HCT116 (cell line): ENCODE results near the gene PTGES2. TPM values are rescaled to one million over a fixed set of nuclear protein-coding genes. Genes with fewer than 3 reads are reported as not detected.

Experiments
- ATAC-seq: fragments of 200-7000 bp; cut with Tn5 transposase; 2 replicates; pipeline ENCODE4 v1.9.1; 2020; ENCODE audit warnings: mild to moderate bottlenecking, moderate library complexity
- BruUV-seq: library from RNA; stranded (reverse); fragments of 400-500 nt; replicated peaks from 2 replicates; lab custom pipeline; 2021; lab: Mats Ljungman, UMichigan
- CTCF ChIA-PET: fragments of 300-600 bp; sonication (Branson Sonifier 250); formaldehyde crosslinking; loops from one replicate; lab custom pipeline; 2021; ENCODE audit warnings: antibody characterized with exemption; lab: Charles Lee
- POLR2A ChIA-PET: fragments of 300-600, 350-600 bp; sonication (Branson Sonifier 250); formaldehyde crosslinking; loops from one replicate; lab custom pipeline; 2021; ENCODE audit warnings: antibody characterized with exemption; lab: Charles Lee
- RAD21 ChIA-PET, 2 experiments: fragments of 300-600 bp; sonication (Branson Sonifier 250); formaldehyde crosslinking; loops; one replicate each; lab custom pipeline; 2023; ENCODE audit warnings: low total read pairs in 2 of 2; ENCODE audit not compliant: uncharacterized antibody in 2 of 2, unreplicated experiment in 2 of 2, low non-redundant PET in 1 of 2; lab: Charles Lee
- DNase-seq: peaks from one replicate; pipeline ENCODE4 v3.0.0-alpha.2; 2010; ENCODE audit warnings: low read depth, low spot score
- H2AFZ ChIP-seq: fragments of 200-600 bp; shearing (Covaris generic), sonication (generic); 2 replicates; pipeline ENCODE4 v1.6.1; 2017; ENCODE audit warnings: low read depth, mixed run types, mixed read lengths, antibody characterized with exemption, low read length; ENCODE audit not compliant: poor library complexity, severe bottlenecking
- H3K27ac ChIP-seq: 2 replicates; pipeline ENCODE4 v1.5.1; 2012; ENCODE audit warnings: low read depth, low read length
- H3K27me3 ChIP-seq: fragments of 200-600 bp; sonication (generic); 2 replicates; pipeline ENCODE4 v1.6.1; 2016; ENCODE audit warnings: mixed run types, low read length, mixed read lengths; ENCODE audit not compliant: insufficient read depth
- H3K36me3 ChIP-seq, 2 experiments: fragments of 200-500 bp in 1 of 2; fragments of 200-600 bp in 1 of 2; sonication (Bioruptor generic) in 1 of 2; sonication (generic) in 1 of 2; 2 replicates each; pipeline versions ENCODE4 v1.5.1 to v1.6.1; 2014 to 2016; ENCODE audit warnings: low read length in 2 of 2, inconsistent platforms in 1 of 2, mixed read lengths in 1 of 2, mixed run types in 1 of 2; ENCODE audit not compliant: insufficient read depth in 2 of 2, control insufficient read depth in 1 of 2
- H3K4me1 ChIP-seq, 2 experiments: fragments of 200-600 bp in 1 of 2; sonication (generic) in 1 of 2; 2 replicates each; pipeline versions ENCODE4 v1.5.1 to v1.6.1; 2012 to 2017; ENCODE audit warnings: low read length in 2 of 2, inconsistent platforms in 1 of 2, mild to moderate bottlenecking in 1 of 2, mixed read lengths in 1 of 2, mixed run types in 1 of 2, moderate library complexity in 1 of 2; ENCODE audit not compliant: insufficient read depth in 2 of 2, control insufficient read depth in 1 of 2
- H3K4me2 ChIP-seq: fragments of 200-600 bp; sonication (generic); 2 replicates; pipeline ENCODE4 v1.6.1; 2017; ENCODE audit warnings: mixed run types, low read length, mixed read lengths
- H3K4me3 ChIP-seq, 2 experiments: fragments of 200-600 bp in 1 of 2; sonication (generic) in 1 of 2; replicated peaks in 1 of 2; 2 replicates each; pipeline ENCODE4 v1.5.1; 2011 to 2016; ENCODE audit warnings: low read length in 2 of 2, control low read depth in 1 of 2, low read depth in 1 of 2, mild to moderate bottlenecking in 1 of 2, mixed read lengths in 1 of 2, mixed run types in 1 of 2
- H3K79me2 ChIP-seq: fragments of 200-600 bp; sonication (generic); 2 replicates; pipeline ENCODE4 v1.6.1; 2017; ENCODE audit warnings: mild to moderate bottlenecking, mixed run types, low read length, moderate library complexity, mixed read lengths; ENCODE audit not compliant: insufficient read depth
- H3K9ac ChIP-seq: fragments of 200-600 bp; sonication (generic); 2 replicates; pipeline ENCODE4 v1.6.1; 2016; ENCODE audit warnings: low read length, mixed read lengths
- H3K9me2 ChIP-seq: fragments of 200-600 bp; sonication (generic), shearing (Covaris generic); 2 replicates; pipeline ENCODE4 v1.6.1; 2017; ENCODE audit warnings: mixed run types, mild to moderate bottlenecking, moderate library complexity; ENCODE audit not compliant: insufficient read depth
- H3K9me3 ChIP-seq, 2 experiments: fragments of 200-500 bp in 1 of 2; fragments of 200-600 bp in 1 of 2; sonication (Bioruptor generic) in 1 of 2; sonication (generic) in 1 of 2; 2 replicates each; pipeline ENCODE4 v1.6.1; 2014 to 2017; ENCODE audit warnings: low read length in 2 of 2, mixed read lengths in 2 of 2, inconsistent platforms in 1 of 2, low read depth in 1 of 2, mild to moderate bottlenecking in 1 of 2, mixed run types in 1 of 2, moderate library complexity in 1 of 2; ENCODE audit not compliant: control insufficient read depth in 1 of 2, insufficient read depth in 1 of 2
- H4K20me1 ChIP-seq: fragments of 200-600 bp; sonication (generic), shearing (Covaris generic); 2 replicates; pipeline ENCODE4 v1.6.1; 2017; ENCODE audit warnings: mixed run types, mild to moderate bottlenecking, moderate library complexity; ENCODE audit not compliant: insufficient read depth
- ATF3 ChIP-seq: IDR thresholded peaks from 2 replicates; pipeline ENCODE4 v1.6.1; 2012
- CBX3 ChIP-seq: IDR thresholded peaks from 2 replicates; pipeline ENCODE4 v1.6.1; 2012; ENCODE audit warnings: low read depth
- CEBPB ChIP-seq: IDR thresholded peaks from 2 replicates; pipeline ENCODE4 v1.6.1; 2012; ENCODE audit warnings: low read depth
- EGR1 ChIP-seq: IDR thresholded peaks from 2 replicates; pipeline ENCODE4 v1.6.1; 2012; ENCODE audit warnings: low read depth
- ELF1 ChIP-seq: IDR thresholded peaks from 2 replicates; pipeline ENCODE4 v1.6.1; 2012; ENCODE audit warnings: low read depth, borderline replicate concordance
- JUND ChIP-seq: IDR thresholded peaks from 2 replicates; pipeline ENCODE4 v1.6.1; 2012
- RAD21 ChIP-seq: IDR thresholded peaks from 2 replicates; pipeline ENCODE4 v1.6.1; 2012; ENCODE audit warnings: low read depth, mild to moderate bottlenecking
- SIN3A ChIP-seq: IDR thresholded peaks from 2 replicates; pipeline ENCODE4 v1.6.1; 2012; ENCODE audit warnings: low read depth
- SP1 ChIP-seq: IDR thresholded peaks from 2 replicates; pipeline ENCODE4 v1.6.1; 2012; ENCODE audit warnings: low read depth
- TCF7L2 ChIP-seq: IDR thresholded peaks from 2 replicates; pipeline ENCODE4 v1.7.0; 2011; ENCODE audit warnings: borderline replicate concordance, inconsistent platforms; ENCODE audit not compliant: insufficient read depth, insufficient read length; ENCODE audit errors: extremely low read depth
- ZBTB33 ChIP-seq: IDR thresholded peaks from 2 replicates; pipeline ENCODE4 v1.6.1; 2011; ENCODE audit warnings: mild to moderate bottlenecking, low read length, moderate library complexity; ENCODE audit not compliant: insufficient replicate concordance; ENCODE audit errors: extremely low read depth
- intact Hi-C: fragments of 100-400 bp; cut with micrococcal nuclease; formaldehyde crosslinking; loops from 2 replicates; pipeline ENCODE4 v1.10.0; 2022
- total RNA-seq: library from RNA; stranded (reverse); gene quantifications from one replicate; pipeline ENCODE4 v1.2.1, GENCODE V29; 2021; ENCODE audit not compliant: unreplicated experiment

PTGES2 gene
- total RNA-seq, 1 experiment from 2014 or later = 148 TPM

- Histone ChIP-seq H3K27me3 (no peaks in the 10 kb centered on the region), H3K79me2 (peaks cover 16% of the 10 kb centered on the region), H2AFZ (no peak overlapping the region), H4K20me1 (peaks cover 9% of the 10 kb centered on the region; the same call in 1 of the 2 replicates), H3K36me3 (peaks cover 6 to 30% of the 10 kb centered on the region in 2 experiments; a peak in 3 of 4 replicates), H3K4me2 (no peak overlapping the region), H3K4me1 (peaks cover 3 to 11% of the 10 kb centered on the region in 2 experiments), H3K9me3 (no peaks in the 10 kb centered on the region), H3K9ac (no peak overlapping the region), H3K4me3 (no peak overlapping the region), H3K9me2 (no peaks in the 10 kb centered on the region), H3K27ac (no peak overlapping the region)
- RAD21 ChIA-PET = no interaction called here
- POLR2A ChIA-PET = no interaction called here
- TF ChIP-seq CEBPB (no peak), ATF3 (no peak), RAD21 (no peak), CBX3 (no peak), SIN3A (no peak), TCF7L2 (no peak), ELF1 (no peak), JUND (no peak), SP1 (no peak), ZBTB33 (no peak), EGR1 (no peak)
- no peak for ATAC-seq
- intact Hi-C loops = no loop called here
- no TSS peak for BruUV-seq
- no peak for DNase-seq
- CTCF ChIA-PET = no interaction called here
Observed at GRCh38 chr9:128120061-128120740, 7.3 kb downstream of the PTGES2 start.
